Measurements from ENCODE around the gene FCN3. TPM values are rescaled to one million over a fixed set of nuclear protein-coding genes. Genes with fewer than 3 reads are reported as not detected.

Gene FCN3
- total RNA-seq, 3 donors from 2014 or later (not counting 1 experiment from before 2014, with no cell fraction given): not detected

DNA sequence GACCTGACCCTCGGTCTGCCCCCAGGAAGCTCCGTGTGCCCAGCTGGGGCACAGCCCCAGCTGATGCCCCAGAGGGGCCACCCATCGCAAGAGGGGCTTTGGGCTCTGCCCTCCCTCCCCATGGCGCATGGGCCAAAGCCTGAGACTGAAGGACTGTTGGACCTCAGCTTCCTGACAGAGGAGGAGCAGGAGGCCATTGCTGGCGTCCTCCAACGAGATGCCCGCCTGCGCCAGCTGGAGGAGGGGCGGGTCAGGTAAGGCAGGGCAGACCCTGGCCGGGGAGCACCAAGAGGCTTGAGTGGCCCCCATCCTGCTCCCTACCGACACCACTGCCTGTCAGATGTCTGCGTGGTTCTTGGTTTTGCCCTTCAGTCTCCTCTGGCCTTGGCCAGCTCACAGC is 29.4 kb downstream of the FCN3 start:
- ATAC-seq: no peak
- H3K27ac ChIP-seq (ENCODE audit: low read length): no peak overlapping the region
- intact Hi-C loops (cut with micrococcal nuclease): loop anchor here (10.0 kb wide), 1 partner anchor 650 kb away; the partner anchor contains the start of gene ARID1A
- peaks cover 49 to 64% of the 10 kb centered on the region in 2 donors for H3K4me1 Mint-ChIP-seq
- H3K36me3 Mint-ChIP-seq: no peaks in the 10 kb centered on the region
- H3K27me3 ChIP-seq (ENCODE audit: control insufficient read depth, insufficient read depth, low read length): no peaks in the 10 kb centered on the region
- peaks cover 25% of the 10 kb centered on the region for H3K36me3 ChIP-seq (ENCODE audit: control insufficient read depth, insufficient read depth, low read length)
- DNase-seq: no peak
- H3K4me3 ChIP-seq (ENCODE audit: low read length): no peak overlapping the region
- peak overlapping the region; percentile 72 for H3K4me3 Mint-ChIP-seq
- H3K27ac Mint-ChIP-seq: peak overlapping the region; percentile 34 to 62
- TF ChIP-seq, protein P1, sequence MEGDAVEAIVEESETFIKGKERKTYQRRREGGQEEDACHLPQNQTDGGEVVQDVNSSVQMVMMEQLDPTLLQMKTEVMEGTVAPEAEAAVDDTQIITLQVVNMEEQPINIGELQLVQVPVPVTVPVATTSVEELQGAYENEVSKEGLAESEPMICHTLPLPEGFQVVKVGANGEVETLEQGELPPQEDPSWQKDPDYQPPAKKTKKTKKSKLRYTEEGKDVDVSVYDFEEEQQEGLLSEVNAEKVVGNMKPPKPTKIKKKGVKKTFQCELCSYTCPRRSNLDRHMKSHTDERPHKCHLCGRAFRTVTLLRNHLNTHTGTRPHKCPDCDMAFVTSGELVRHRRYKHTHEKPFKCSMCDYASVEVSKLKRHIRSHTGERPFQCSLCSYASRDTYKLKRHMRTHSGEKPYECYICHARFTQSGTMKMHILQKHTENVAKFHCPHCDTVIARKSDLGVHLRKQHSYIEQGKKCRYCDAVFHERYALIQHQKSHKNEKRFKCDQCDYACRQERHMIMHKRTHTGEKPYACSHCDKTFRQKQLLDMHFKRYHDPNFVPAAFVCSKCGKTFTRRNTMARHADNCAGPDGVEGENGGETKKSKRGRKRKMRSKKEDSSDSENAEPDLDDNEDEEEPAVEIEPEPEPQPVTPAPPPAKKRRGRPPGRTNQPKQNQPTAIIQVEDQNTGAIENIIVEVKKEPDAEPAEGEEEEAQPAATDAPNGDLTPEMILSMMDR (IDR thresholded peaks at IDR 0.05): no peak
- WGBS (ENCODE audit: insufficient coverage): 90% methylated on average over 12 of the region's 12 CpGs
- H3K27me3 Mint-ChIP-seq (ENCODE audit: low read depth in 2 of 2): no peaks in the 10 kb centered on the region
- no peaks in the 10 kb centered on the region for H3K9me3 Mint-ChIP-seq
- peaks cover 64% of the 10 kb centered on the region for H3K4me1 ChIP-seq (ENCODE audit: control insufficient read depth, insufficient read depth, low read length)
- no peaks in the 10 kb centered on the region for H3K9me3 ChIP-seq (ENCODE audit: control insufficient read depth, insufficient read depth, low read length)

DNA sequence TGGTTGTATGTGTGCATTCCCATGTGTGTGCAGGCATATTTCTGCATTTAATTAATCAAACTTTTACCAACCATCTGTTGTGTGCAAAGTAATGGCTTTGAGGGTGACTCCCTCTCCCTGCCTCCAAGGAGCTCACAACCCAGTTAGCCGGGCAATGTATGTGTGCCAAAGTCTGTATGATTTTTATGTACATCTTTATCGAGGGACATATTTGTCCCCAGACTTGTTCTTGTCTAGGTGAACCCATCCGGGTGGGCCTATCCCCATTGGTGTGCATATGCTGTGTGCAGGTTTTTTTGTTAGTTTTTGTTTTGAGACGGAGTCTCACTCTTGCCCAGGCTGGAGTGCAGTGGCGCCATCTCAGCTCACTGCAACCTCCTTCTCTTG is 31.0 kb downstream of the FCN3 start:
- Histone ChIP-seq H3K9me3 (ENCODE audit: control insufficient read depth, insufficient read depth, low read length) (no peaks in the 10 kb centered on the region), H3K27me3 (ENCODE audit: control insufficient read depth, insufficient read depth, low read length) (no peaks in the 10 kb centered on the region), H3K4me1 (ENCODE audit: control insufficient read depth, insufficient read depth, low read length) (peaks cover 56% of the 10 kb centered on the region), H3K27ac (ENCODE audit: low read length) (peak overlapping the region; percentile 92), H3K36me3 (ENCODE audit: control insufficient read depth, insufficient read depth, low read length) (peaks cover 21% of the 10 kb centered on the region), H3K4me3 (ENCODE audit: low read length) (peak overlapping the region; percentile 80)
- no peaks in the 10 kb centered on the region for H3K36me3 Mint-ChIP-seq
- H3K27ac Mint-ChIP-seq: peak overlapping the region; percentile 88 to 90
- ATAC-seq (no peak), DNase-seq (no peak)
- intact Hi-C loops (cut with micrococcal nuclease): loop anchor here (10.0 kb wide), 1 partner anchor 649 kb away; the partner anchor contains the start of gene ARID1A
- H3K9me3 Mint-ChIP-seq: no peaks in the 10 kb centered on the region
- no peaks in the 10 kb centered on the region for H3K27me3 Mint-ChIP-seq (ENCODE audit: low read depth in 2 of 2)
- WGBS (ENCODE audit: insufficient coverage): 13% methylated on average over 5 of the region's 5 CpGs
- H3K4me1 Mint-ChIP-seq: peaks cover 59 to 72% of the 10 kb centered on the region in 2 donors
- TF ChIP-seq, protein P1 (IDR thresholded peaks at IDR 0.05): no peak
- peak overlapping the region; percentile 91 for H3K4me3 Mint-ChIP-seq

DNA sequence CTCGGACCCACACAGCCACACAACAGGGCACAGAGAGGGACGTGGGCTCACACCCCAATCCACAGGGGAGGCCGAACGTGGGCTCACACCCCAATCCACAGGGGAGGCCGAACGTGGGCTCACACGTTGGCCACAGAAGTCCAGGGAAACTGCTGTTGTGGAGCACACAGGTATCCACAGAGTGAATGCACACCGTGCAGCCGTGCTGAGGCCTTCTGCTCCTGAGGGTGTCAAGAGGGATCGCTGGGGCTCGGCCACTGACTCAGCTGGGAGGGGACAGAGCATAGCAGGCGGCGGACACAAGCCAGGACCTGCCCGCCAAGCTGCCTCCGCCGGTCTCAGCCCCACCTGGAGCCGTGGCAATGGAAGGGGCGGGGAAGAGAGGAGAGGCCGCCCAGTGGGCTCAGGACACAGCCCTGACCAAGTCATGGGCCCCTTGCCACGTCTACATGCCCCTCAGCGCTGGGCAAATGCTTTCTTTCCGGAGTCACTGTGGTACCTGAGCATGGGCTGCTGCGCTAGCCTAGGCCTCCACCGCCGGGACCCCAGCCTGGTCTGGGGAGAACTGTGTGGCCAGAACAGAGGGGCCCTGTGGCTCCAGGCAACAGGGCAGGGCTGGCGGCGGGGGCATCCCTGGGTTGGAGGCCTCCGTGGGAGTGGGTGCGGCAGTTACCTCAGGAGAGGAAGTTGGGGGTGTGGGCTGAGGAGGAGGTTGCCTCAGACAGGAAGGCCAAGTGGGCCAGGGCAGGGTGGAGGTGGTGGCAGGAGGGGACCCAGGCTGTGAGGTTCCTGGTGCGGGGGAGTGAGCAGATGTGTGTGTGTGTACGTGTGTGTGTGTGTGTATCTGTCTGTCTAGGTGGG is 31.6 kb downstream of the FCN3 start:
- under 1% methylated on average over 31 of the region's 31 CpGs for WGBS (ENCODE audit: insufficient coverage)
- Mint-ChIP-seq H3K27ac (peak overlapping the region; percentile 88 to 90), H3K9me3 (no peaks in the 10 kb centered on the region), H3K4me1 (peaks cover 59 to 70% of the 10 kb centered on the region in 2 donors), H3K27me3 (ENCODE audit: low read depth in 2 of 2) (no peaks in the 10 kb centered on the region), H3K36me3 (no peaks in the 10 kb centered on the region), H3K4me3 (peak overlapping the region; percentile 91)
- Histone ChIP-seq H3K4me1 (ENCODE audit: control insufficient read depth, insufficient read depth, low read length) (peaks cover 55% of the 10 kb centered on the region), H3K27me3 (ENCODE audit: control insufficient read depth, insufficient read depth, low read length) (no peaks in the 10 kb centered on the region), H3K27ac (ENCODE audit: low read length) (peak overlapping the region; percentile 92), H3K4me3 (ENCODE audit: low read length) (peak overlapping the region; percentile 80), H3K36me3 (ENCODE audit: control insufficient read depth, insufficient read depth, low read length) (peaks cover 21% of the 10 kb centered on the region), H3K9me3 (ENCODE audit: control insufficient read depth, insufficient read depth, low read length) (no peaks in the 10 kb centered on the region)
- TF ChIP-seq, protein P1 (IDR thresholded peaks at IDR 0.05): no peak
- ATAC-seq: peak; percentile 72 to 86 (median 80)
- peak; percentile 66 to 88 for DNase-seq
- intact Hi-C loops (cut with micrococcal nuclease): loop anchor here (1.0 to 10.0 kb wide), 2 partner anchors 13 to 648 kb away; partner anchors contain the start of gene ARID1A
